Spleen (tissue), 7 donors: Measurements from ENCODE around the gene RNASE12.

ENCODE experiments used
- CTCF ChIP-seq, 11 experiments: fragments of 200-600 bp in 7 of 11; fragments of 450-650 bp in 4 of 11; sonication (generic) in 4 of 11; IDR thresholded peaks in 8 of 11; conservative IDR thresholded peaks in 3 of 11; 1 replicate in 7 of 11; 2 replicates in 4 of 11; pipeline versions ENCODE4 v1.4.0 to v1.8.0; 2016 to 2021; ENCODE audit warnings: antibody characterized with exemption in 11 of 11, inconsistent platforms in 4 of 11, mild to moderate bottlenecking in 1 of 11
- POLR2A ChIP-seq, 3 donors: fragments of 450-650 bp; IDR thresholded peaks; one replicate each; pipeline ENCODE4 v1.5.1; 2017; ENCODE audit warnings: antibody characterized with exemption in 3 of 3, mild to moderate bottlenecking in 1 of 3
- POLR2AphosphoS5 ChIP-seq, 3 donors: sonication (generic); formaldehyde crosslinking; IDR thresholded peaks; one replicate each; pipeline ENCODE4 v1.5.1; 2017; ENCODE audit warnings: antibody characterized with exemption in 3 of 3
- donor health status: DM: no; HTN: no; CAD: no; lungs with moderate emphysema.
- donor health status: DM: no; HTN: no; CAD: no.
- donor health status: DM: no; HTN: no; CAD: no.

GRCh38 chr14:20578784-20579502 lies 12.2 kb downstream of the RNASE12 start:
- TF ChIP-seq POLR2A (IDR thresholded peaks at IDR 0.05) (no peak), CTCF (IDR thresholded peaks at IDR 0.05 in 8 of 11, conservative IDR thresholded peaks at IDR 0.05 in 3 of 11) (no peak), POLR2AphosphoS5 (IDR thresholded peaks at IDR 0.05) (no peak)
